ENCODE results near the gene POP4. TPM values are rescaled to one million over a fixed set of nuclear protein-coding genes. Genes with fewer than 3 reads are reported as not detected.
"Not testable (repeated sequence)": the region's sequence is repeated elsewhere in the genome, so short reads cannot be mapped to it uniquely, and the experiment has no call there.

POP4 gene
- polyA plus RNA-seq, 3 donors, result 73.3 to 75.3 (median 73.9) TPM

DNA sequence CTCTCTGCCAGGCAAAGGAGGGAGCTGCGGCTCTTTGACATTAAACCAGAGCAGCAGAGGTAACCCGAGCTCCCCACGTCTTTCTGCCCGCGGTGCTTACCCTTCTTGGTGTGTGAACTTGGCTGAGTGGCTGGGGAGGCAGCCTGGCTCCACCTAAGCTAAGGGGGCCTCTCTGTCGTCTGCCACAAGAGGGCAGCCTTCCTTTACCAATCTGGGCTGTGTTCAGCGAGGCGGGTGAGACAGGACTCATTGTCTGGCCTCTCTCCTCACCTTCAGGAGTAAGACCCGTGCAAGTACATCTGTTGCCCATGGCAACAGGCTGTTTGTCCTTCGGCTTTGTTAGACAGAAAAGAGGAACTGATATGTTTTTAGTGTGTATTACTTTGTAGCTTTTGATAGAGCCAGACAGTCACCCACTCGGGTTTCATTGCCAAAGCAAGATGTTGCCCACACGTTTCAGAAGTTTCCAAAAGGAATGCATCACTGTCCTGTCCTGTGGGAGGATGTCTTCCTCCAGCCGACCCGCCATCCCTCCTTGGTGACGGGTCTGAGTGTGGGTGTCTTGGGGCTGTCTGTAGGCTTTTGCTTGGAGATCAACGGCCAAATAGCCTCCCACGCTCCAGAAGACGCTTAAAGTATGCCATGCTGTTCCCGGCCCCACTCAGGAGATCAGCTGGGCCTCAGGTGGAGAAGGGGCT lies 4.6 kb downstream of the POP4 start:
- peak in 1 of 3 donors; percentile 71 for DNase-seq (ENCODE audit: low read depth in 3 of 3, low spot score in 2 of 3)

DNA sequence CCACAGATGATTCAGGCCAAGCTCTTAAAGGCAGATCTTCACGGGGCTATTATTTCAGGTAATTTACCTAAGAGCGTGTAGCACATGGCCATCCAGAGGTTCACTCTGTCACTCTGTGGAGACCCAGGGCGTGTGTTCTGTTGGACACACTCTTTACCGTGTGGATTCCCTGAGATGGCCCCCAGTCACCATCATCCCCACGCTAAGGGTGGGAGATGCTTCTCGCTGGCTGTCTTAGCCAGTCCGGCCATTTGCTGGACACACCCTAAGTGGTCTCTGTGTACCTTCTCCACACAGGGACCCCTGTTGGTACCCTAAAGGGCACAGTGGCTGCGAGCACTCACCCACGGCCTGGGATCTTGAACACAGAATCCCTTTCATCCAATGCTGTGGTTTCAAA lies 6.0 kb downstream of the POP4 start:
- DNase-seq (ENCODE audit: low read depth in 3 of 3, low spot score in 2 of 3), result no peak

DNA sequence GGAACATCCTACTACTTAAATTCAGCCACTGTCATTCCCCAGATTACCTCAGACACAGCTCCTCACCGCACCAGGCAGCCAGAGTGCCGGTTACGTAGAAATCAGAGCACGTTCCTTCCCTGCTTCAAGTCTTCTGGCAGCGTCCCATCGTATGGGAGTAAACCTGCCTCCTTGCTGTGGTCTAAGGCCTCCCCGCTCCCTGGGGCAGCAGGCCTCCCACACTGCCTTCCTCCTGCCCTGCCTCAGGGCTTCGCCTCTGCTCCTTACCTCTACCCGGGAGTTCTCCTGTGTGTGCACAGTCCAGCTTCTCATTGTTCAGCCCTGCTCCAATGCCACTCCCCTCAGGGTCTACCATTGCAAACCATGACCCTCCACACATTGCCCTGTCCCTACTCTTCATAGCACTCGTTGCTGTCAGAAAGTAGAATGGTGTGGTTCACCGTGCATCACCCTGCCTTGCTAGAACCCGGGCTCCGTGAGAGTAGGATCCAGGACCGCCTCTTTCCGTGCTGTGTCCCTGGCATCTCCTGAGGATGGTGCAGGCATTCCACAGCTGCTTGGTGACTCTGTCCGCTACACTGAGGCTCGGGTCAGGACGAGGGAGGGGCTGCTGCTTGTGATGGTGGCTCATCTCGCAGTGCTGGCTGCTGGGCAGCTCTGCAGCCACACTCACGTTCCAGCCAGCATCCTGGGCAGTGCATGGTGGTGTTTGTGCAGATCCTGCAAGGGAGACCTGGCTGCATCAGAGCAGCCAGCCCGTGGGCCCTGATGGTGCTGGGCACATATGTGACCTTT lies 6.9 kb downstream of the POP4 start:
- no peak for DNase-seq (ENCODE audit: low read depth in 3 of 3, low spot score in 2 of 3)

DNA sequence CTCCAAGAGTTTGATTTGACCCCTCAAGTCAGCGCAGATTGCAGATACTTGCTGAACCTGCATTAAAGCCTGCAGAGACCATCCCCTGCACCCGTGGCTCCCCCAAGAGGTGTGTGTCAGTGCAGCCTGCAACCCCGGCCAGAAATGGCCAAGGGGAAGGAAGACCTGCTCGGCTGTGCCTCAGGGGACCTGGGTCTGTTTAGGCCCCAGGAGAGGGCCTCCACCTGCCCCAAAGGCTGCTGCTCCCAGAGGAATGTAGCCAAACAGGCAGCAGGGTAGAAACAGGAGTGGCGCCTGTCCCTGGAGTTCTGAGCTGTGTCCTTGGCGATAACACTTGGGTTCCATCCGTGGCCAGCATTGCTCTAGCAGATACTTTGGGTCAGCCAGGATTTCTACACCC lies 8.0 kb downstream of the POP4 start:
- DNase-seq (ENCODE audit: low read depth in 3 of 3, low spot score in 2 of 3), result no peak

DNA sequence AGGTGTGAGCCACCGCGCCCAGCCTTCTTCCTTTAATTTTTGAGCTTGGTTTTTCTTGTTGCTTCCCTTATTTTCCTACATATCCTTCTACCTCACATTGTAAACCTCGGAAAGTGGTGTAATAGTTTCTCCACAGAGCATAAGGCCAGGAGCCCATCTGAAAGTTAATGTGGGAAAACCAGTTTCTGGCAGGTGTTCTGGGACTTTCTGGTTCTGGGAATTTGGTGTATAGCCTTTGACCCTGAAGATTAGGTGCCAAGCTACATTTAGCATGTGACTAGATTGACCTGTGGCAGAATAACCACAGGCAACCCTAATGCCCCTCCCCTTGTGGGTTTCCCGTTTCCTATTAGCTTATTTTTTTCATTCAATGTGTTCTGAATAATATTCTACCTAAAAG lies 8.7 kb downstream of the POP4 start:
- DNase-seq (ENCODE audit: low read depth in 3 of 3, low spot score in 2 of 3), result no peak

DNA sequence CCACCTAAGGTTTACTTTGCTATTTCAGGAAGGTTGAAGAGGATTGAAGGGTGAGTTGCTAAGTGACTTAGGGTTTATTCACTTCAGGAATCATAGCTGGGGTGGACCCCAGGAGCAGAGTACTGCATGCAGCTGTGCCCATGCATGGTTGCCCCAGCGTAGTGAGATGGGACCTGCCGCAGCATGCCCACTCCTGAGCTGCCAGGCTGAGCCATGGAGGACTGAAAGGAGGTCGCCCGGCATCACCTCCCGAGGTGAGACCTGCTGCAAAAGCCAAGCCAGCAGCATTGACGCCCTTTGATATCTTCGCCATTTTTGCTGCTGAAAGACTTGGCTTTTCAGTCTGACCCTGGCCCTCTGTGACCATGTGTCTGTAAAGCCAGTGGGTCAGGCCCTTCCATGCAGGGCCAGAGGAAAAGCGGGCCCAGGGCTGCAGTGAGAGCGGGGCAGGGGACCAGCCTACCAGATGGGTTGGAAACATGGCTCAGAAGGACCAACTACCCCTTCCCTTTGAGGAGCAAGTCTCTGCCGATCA lies 9.9 kb downstream of the POP4 start:
- DNase-seq (ENCODE audit: low read depth in 3 of 3, low spot score in 2 of 3), result no peak

DNA sequence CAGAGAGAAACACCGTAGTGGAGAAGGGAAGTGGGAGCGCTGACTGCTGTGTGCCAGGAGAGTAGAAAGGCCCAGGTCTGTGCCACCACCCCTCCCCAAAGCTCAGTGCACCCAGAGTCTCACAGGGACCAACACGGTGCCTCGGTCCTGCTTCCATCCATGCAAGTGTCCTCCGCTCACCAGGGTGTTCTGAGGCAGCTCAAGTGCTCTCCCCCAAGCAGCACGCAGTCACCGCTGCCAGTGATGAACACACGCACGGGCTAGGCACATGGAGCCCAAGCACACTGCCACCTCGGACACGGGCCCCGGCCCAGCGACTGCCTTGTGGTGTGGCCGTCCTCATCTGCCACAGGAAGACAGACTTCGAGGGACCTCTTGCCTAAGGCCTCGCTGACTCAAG lies 10.5 kb downstream of the POP4 start:
- no peak for DNase-seq (ENCODE audit: low read depth in 3 of 3, low spot score in 2 of 3)

DNA sequence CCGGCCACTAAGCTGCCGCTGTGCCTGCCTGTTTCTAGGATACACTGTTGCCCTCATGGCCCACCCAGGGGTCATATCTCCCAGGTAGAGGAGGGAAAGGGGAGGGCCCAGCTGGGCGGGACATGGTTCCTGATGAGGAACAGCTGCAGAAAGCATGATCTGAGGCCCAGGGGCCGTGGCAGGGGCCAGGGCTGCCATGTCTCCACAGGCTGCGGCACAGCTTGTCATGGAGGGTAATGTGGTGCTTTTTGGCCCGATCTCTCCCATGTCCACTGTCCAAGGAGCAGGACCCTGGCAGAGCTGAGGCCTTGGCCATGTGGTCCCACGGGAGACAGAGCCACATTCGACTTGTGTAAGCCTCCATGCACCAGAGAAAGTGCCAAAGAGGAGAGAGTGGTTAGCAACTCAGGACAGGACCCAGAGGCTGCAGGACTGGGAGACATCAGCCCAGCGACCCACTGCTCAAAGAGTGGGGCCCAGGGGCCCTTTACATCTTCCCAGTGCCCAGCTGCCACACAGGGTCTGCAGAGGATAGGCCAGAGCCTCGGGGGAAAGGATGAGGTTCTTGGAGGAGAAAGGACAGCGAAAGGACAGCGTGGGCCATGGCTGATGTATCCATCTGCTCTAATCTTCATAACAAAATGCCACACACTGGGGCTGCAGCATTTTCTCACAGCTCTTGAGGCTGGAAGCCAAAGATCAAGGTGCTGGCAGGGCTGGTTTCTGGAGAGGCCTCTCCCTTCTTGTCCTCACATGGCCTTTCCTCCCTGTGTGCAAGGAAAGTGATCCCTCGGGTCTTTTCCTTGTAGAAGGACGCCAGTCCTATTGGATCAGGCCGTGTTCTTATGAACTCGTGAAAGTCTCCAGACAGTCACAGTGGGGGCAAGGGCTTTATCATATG lies 11.5 kb downstream of the POP4 start:
- no peak for DNase-seq (ENCODE audit: low read depth in 3 of 3, low spot score in 2 of 3)

DNA sequence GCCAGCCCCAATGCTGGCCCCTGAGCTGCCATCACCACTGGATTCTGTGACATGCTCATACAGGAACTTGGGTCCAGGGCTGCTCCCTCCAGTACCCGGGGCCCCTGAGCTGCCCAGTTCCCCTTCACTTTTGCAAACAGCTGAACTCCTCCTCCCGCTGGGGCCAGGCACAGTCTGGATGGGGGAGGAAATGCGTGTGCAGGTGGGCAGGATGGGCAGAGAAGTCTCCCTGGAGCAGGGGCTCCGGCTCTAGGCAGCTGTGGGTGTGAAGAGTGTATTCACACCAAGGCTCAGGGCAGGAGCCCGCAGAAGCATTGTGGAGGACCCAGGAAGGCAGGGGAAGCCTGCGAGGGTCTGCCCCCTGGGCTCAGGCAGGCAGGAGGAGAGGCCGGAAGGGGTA lies 12.4 kb downstream of the POP4 start:
- DNase-seq (ENCODE audit: low read depth in 3 of 3, low spot score in 2 of 3), result no peak

DNA sequence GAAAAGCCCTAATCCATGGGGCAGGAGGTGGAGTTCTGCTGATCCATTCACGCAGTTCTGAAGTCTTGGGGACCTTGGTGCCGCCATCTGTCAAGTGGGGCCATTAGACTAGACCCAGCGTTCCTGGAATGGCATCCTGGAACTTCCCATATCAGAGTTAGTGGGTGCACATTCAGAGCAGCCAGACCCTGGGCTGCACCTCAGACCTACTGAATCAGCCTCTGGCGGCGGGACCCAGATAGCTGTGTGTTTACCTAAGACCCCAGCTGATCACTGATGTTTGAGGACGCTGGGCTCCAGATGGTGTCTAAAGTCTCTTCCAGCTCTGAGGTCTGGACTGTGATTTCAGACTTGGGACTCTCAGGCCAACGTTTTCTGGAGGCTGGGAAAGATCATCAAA lies 12.8 kb downstream of the POP4 start:
- no peak for DNase-seq (ENCODE audit: low read depth in 3 of 3, low spot score in 2 of 3)

DNA sequence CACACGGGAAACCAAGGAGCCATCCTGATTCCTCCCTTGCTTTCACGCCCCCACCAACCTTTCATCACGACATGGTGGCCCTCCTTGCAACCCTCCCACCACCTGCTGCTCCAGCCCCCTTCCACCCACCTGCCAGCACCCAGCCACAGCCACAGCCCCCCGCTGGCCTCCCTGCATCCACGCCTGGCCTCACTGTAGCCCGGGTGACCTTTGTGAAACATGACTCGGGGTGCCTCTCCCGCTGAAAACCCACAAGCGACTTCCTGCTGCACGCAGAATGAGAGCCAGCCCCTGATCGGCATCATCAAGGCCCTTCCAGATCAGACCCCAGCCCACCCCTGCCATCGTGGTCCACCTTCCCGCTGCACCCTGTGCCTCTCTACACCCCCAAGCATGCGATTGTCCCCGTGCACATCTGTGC lies 14.9 kb downstream of the POP4 start:
- DNase-seq (ENCODE audit: low read depth in 3 of 3, low spot score in 2 of 3), result no peak

DNA sequence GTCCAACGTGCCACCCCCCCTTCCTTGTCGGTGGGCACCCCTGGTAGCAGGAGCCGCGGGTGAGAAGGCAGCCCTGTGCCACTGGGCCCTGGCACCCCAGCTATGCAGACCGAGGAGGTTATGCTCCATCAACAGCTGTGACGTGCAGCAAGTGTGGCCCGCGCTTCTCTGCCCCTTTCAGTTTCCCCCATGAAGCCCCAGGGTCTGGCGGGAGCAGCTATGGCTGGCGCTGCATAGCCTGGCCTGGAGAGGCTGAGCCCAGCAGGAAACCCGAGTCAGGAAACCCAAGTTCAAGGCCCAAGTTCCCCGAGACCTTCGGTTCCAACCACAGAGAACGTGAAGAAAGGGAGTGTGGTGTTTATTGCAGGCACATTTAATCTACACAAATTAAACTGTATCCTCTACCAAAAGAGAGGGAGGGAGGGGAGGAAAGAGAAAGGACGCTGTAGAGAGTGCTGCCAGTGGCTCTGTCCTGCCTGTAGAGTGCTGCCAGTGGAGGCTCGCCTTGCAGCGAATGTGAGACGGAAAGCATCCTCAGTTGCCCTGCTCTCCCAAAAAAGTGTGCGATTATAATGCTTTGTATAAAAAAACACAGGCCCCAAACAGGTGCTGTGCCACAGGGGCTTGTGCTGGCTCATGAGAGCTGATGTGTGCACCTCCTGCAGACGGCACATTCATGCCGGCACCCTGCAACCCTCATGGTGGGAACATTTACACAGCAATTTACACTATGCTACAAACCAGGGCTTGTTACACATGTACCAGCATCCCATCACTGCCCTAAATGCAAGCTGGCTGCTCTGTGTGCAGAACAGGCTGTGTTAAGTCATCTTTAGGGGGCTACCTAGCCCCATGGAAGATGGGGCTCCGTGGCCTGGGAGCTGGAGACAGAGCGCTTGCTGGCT lies 16.3 kb downstream of the POP4 start:
- DNase-seq (ENCODE audit: low read depth in 3 of 3, low spot score in 2 of 3), result no peak

DNA sequence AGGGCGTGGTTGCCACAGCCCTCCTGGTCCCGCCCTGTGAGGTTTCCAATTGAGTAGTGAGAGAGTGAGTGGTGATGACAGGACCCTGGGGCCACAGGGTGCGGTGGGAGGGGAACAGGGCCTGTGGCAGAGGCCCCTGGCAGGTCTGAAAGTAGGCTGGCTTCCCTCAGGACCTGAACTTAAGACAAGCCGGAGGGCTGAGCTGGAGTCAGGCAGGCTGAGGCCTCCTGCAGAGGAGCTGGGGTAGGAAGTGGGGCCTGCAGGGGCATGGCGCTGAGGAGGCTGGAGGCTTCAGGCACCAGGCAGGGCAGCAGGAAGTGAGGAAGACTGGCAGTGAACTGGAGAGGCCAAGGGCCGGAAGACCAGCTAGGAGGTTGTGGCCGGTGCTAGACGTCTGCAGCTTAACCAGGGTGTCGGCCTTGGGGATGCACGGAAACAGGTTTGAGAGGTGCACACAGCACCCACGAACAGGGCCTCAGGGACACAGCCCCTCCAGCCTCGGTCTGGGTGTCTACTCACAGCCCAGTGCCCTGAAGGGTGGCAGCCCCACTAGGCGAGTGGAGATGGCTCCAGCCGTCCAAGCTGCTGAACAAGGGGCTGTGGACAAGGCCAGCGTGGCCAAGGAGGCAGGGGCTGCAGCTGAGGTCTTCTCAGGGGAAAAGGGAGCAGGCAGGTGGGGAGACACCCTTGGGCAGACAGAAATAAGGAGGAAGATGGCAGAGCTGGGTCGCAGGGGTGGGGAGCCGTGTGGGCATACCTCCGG lies 17.8 kb downstream of the POP4 start:
- no peak for DNase-seq (ENCODE audit: low read depth in 3 of 3, low spot score in 2 of 3)

DNA sequence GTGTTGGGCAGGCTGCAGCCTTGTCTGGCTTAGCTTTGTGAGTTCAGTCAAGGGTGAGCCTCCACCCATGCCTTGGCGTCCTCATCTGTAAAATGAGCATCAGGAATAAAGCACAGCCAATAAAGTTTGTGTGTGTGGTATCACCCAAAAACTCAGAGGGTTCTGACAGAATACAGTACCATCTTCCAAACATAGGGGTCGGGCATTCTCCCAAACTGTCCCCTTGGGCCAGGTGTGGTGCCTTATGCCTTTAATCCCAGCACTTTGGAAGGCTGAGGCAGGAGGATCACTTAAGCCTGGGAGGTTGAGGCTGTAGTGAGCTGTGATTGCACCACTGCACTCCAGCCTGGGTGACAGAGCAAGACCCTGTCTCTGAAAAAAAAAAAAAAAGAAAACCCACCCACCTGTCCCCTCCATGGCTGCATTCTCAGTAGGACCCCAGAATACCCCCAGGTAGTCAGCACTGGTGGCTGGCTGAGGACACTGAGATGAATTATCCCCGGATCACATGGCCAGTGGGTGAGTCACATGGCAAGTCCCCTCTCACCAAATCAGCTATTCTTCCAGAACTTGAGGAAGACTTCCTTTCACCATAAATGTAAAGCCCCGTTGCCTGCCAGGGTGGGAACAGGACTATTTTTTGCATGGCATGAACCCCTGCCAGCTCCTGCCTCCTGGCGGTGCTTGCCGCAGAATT lies 18.6 kb downstream of the POP4 start:
- no peak for DNase-seq (ENCODE audit: low read depth in 3 of 3, low spot score in 2 of 3)

DNA sequence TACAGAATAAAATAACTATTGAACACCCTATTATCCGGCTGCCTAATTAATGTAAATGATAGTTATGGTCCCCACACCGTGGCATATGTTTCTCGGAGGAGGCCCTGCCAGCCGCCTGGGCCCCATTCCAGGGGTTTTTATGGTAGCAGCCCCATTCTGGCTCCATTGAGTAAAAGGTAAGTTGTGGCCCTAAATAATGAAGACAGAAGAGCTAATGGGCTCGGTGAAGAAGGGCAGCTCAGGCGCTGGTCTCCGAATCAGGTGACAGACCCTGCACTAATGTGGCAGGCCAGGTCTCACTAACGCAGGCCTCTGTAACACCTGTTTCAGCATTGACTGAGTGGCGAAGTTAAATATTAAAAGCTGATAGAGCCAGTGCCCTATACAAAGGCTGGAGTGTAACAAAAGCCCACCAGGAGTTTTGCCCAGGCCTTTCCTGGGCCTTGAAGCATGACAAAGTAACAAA lies 19.1 kb downstream of the POP4 start:
- DNase-seq (ENCODE audit: low read depth in 3 of 3, low spot score in 2 of 3), result no peak

DNA sequence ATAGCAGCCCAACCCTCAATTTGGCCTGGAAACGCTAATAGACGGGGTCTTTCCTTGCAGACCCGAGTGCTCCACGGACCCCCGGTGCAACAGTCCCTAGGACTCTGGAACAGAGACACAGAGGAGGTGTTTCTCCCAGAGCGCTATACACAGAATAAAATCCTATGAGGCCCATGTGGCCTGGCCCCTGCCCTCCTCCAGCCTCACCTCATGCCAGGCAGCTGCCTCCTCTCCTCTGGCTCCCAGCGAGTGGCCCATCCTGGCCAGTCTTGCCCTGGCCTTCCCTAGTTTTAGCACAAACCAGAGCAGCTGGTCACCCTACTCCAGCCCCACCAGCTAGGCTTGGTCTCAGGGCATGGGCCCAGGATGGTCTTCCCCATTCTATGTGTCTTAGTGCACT lies 20.3 kb downstream of the POP4 start:
- DNase-seq (ENCODE audit: low read depth in 3 of 3, low spot score in 2 of 3), result no peak

DNA sequence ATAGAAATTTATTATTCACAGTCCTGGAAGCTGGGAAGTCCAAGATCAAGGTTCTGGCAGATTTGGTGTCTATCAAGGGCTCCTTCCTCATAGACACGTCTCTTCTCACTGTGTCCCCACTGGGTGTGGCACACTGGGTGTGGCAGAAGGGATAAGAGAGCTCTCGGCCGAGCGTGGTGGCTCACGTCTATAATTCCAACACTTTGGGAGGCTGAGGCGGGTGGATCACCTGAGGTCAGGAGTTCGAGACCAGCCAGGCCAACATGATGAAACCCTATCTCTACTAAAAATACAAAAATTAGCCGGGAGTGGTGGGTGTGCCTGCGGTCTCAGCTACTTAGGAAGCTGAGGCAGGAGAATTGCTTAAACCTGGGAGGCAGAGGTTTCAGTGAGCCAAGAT lies 20.7 kb downstream of the POP4 start:
- not testable (repeated sequence) for DNase-seq (ENCODE audit: low read depth in 3 of 3, low spot score in 2 of 3)

DNA sequence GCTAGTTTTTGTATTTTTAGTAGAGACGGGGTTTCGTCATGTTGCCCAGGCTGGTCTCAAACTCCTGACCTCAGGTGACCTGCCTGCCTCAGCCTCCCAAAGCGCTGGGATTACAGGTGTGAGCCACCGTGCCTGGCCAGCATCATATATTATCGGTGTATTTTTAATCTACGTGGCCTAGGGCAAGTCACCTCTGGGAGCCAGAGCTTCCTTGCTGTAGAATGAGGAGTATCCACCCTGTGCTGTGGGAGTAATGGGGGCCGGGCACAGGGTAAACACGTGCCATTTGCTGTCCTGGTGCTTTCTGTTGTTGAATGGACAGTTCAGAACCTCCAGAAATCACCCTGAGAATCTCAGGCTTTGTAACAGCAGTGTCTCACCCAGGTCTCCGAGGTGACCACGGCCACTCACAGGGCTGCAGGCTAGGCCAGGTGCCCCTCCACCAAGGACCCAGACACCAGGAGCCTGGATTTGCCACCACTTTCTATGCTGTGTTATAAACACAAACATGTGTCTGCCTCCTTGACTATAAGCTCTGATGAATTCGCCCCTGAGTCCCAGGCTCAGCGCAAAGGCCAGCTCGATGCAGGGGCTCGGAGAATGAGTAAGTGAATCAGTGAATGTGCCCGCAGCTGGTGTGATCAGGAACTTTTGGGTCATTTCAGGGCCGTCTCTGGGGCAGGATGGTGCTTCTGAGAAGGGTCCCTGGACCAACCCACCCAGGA lies 22.7 kb downstream of the POP4 start:
- DNase-seq (ENCODE audit: low read depth in 3 of 3, low spot score in 2 of 3), result no peak
